Upper lobe of right lung (tissue), 1 donor: Measurements from ENCODE around the gene ETV6. TPM values are rescaled to one million over a fixed set of nuclear protein-coding genes. Genes with fewer than 3 reads are reported as not detected.

Experiments used
- ATAC-seq: fragments of 200-7000 bp; cut with Tn5 transposase; one replicate; pipeline ENCODE4 v1.9.1; 2020; ENCODE audit warnings: mild to moderate bottlenecking, moderate library complexity
- DNase-seq: peaks from one replicate; pipeline ENCODE4 v3.0.0-alpha.2; 2020
- H3K27ac ChIP-seq: fragments of 200-600 bp; one replicate; pipeline ENCODE4 v1.8.0; 2022
- H3K27me3 ChIP-seq: fragments of 200-600 bp; one replicate; pipeline ENCODE4 v1.8.0; 2022; ENCODE audit warnings: mild to moderate bottlenecking
- H3K36me3 ChIP-seq: fragments of 200-600 bp; one replicate; pipeline ENCODE4 v1.8.0; 2022
- H3K4me1 ChIP-seq: fragments of 200-600 bp; one replicate; pipeline ENCODE4 v1.8.0; 2022
- H3K4me3 ChIP-seq: fragments of 200-600 bp; one replicate; pipeline ENCODE4 v1.8.0; 2022; ENCODE audit warnings: mild to moderate bottlenecking
- H3K9me3 ChIP-seq: fragments of 200-600 bp; one replicate; pipeline ENCODE4 v1.8.0; 2022
- intact Hi-C: fragments of 100-400 bp; cut with DNase I; formaldehyde crosslinking; loops from one replicate; pipeline ENCODE4 v1.11.0; 2022
- total RNA-seq: library from RNA; stranded (reverse); fragmentation: NEBNext Ultra II Directional; extraction: Animal tissue kit (Norgen Biotek cat#: 25700); gene quantifications from one replicate; pipeline ENCODE4 v1.2.1, GENCODE V29; 2021
- TF ChIP-seq, protein P1 (sequence below): fragments of 200-600 bp; IDR thresholded peaks from one replicate; pipeline ENCODE4 v1.8.0; 2022; ENCODE audit warnings: antibody characterized with exemption
- donor health status: DM: no; HTN: yes; CAD: no; lungs with severe emphysema.

Gene ETV6
- total RNA-seq, 1 donor from 2014 or later = 45.0 TPM

DNA sequence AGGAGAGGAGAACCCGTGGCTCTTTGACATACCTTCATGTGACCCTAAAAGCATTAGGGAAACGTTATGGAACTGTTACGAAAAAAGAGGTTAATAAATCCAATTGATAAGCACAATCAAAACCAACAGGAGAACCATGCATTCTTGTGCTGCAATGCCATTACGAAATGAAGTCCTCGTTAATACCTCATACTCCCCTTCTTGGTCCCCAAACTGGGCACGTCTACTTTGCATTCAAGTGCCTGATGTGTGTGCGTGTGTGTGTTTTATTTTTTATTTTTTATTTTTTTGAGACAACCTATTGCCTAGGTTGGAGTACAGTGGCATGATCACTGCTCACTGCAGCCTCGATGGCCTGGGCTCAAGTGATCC, 150.0 kb downstream of the ETV6 start:
- no peak for ATAC-seq
- H3K36me3 ChIP-seq = no peaks in the 10 kb centered on the region
- TF ChIP-seq, protein P1, sequence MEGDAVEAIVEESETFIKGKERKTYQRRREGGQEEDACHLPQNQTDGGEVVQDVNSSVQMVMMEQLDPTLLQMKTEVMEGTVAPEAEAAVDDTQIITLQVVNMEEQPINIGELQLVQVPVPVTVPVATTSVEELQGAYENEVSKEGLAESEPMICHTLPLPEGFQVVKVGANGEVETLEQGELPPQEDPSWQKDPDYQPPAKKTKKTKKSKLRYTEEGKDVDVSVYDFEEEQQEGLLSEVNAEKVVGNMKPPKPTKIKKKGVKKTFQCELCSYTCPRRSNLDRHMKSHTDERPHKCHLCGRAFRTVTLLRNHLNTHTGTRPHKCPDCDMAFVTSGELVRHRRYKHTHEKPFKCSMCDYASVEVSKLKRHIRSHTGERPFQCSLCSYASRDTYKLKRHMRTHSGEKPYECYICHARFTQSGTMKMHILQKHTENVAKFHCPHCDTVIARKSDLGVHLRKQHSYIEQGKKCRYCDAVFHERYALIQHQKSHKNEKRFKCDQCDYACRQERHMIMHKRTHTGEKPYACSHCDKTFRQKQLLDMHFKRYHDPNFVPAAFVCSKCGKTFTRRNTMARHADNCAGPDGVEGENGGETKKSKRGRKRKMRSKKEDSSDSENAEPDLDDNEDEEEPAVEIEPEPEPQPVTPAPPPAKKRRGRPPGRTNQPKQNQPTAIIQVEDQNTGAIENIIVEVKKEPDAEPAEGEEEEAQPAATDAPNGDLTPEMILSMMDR = no peak
- no peaks in the 10 kb centered on the region for H3K9me3 ChIP-seq
- H3K27me3 ChIP-seq = no peaks in the 10 kb centered on the region
- intact Hi-C loops = no loop called here
- no peak overlapping the region for H3K27ac ChIP-seq
- peaks cover 44% of the 10 kb centered on the region for H3K4me1 ChIP-seq
- DNase-seq = no peak
- H3K4me3 ChIP-seq = no peak overlapping the region

DNA sequence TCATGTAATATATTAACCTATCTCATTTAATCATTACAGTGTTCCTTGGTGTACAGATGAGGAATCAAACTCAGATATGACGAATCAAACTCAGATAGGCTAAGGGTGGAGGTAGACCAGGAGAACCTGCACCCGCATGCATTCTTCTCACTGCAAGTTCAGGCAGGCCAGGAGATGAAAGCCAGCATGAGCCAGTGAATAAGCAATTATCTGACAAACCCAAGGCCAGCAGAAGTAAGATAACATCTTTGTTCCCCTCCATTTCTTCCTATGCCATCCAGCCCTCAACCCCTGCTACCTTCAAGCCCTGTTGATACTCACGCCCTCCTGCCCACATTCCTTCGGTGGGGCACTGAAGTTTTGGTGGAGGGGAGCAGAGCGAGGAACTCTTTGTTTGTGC, 152.2 kb downstream of the ETV6 start:
- Histone ChIP-seq H3K4me1 (peaks cover 27% of the 10 kb centered on the region), H3K27me3 (no peaks in the 10 kb centered on the region), H3K36me3 (no peaks in the 10 kb centered on the region), H3K9me3 (no peaks in the 10 kb centered on the region), H3K4me3 (no peak overlapping the region), H3K27ac (no peak overlapping the region)
- DNase-seq (no peak), ATAC-seq (no peak)
- intact Hi-C loops = no loop called here
- TF ChIP-seq, protein P1 = no peak

DNA sequence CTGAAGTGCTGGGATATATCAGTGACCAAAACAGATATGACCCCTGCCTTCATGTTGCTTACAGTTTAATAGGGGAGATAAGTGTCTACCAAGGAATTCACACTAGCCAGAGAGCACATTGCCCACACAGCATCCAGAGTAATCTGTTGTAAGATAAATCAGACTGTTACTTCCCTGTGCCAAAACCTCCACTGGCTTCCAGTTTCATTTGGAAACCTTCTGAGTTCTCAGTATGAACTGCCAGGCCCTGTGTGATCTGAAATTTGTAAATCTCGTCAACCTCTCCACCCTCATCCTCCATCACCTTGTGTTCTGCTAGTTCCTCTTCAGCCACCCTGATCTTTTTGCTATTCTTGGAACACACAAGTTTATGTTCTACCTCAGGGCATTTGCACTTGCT, 154.7 kb downstream of the ETV6 start:
- DNase-seq (no peak), ATAC-seq (no peak)
- Histone ChIP-seq H3K27me3 (no peaks in the 10 kb centered on the region), H3K36me3 (no peaks in the 10 kb centered on the region), H3K4me3 (no peak overlapping the region), H3K27ac (no peak overlapping the region), H3K4me1 (peaks cover 2% of the 10 kb centered on the region), H3K9me3 (no peaks in the 10 kb centered on the region)
- intact Hi-C loops = no loop called here
- TF ChIP-seq, protein P1 = no peak

DNA sequence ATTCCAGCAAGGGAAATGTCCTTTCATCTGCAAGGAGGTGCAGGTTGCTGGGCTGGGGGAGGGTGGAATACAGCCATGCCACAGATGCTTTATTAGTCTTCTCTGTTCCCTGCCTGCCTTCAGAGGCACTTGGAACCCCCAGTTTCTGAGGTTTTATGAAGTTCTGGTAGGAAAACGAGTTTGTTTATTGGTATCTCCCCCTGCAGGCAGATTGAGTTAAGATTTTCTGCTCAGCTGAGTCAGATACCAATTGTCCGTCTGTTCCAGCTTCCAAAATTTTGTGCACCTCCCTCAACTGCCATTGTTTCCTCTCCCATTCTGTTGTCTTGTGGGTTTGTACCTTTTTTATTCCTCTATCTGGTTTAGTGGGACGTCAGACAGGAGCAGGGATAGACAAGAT, 155.6 kb downstream of the ETV6 start:
- Histone ChIP-seq H3K27ac (no peak overlapping the region), H3K9me3 (no peaks in the 10 kb centered on the region), H3K4me3 (no peak overlapping the region), H3K36me3 (no peaks in the 10 kb centered on the region), H3K27me3 (no peaks in the 10 kb centered on the region), H3K4me1 (no peaks in the 10 kb centered on the region)
- TF ChIP-seq, protein P1 = peak; percentile 14
- DNase-seq (no peak), ATAC-seq (no peak)
- intact Hi-C loops = no loop called here

DNA sequence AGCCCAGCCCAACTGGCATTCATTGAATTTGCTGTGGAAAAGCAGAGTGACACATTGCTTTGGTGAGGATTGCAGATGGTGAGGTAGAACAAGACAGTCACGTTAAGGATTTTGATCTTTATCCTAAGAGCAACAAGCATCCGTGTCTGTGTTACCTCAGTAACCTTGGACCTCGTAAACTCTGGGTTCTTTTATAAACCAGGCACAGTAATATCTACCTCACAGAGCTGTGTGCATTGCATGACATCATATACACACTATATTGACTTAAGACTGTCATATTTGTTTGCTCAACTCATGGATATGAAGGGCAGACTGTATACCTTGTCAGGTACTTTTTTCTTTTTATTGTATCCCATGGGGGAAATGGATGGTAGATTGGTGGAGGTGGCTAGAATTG, 156.2 kb downstream of the ETV6 start:
- no peak for ATAC-seq

DNA sequence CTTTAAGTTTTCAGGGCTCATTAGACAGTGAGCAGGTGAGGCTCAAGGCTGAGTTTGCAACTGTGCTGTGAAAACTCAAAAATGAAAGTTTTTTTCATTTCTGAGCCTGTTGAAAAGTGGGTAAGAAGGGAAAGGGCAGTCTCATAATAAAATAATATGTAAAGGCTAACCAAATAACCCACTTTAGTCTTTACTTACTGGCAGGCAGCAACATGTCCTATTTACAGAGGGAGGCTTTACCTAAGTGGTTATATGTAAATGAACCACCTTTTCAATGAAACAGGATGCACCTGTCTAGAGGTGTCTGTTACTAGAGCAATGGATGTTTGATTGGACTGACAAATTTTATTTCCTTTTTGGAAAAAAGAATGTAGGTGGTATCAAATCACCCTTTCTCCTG, 158.0 kb downstream of the ETV6 start:
- ATAC-seq (no peak), DNase-seq (no peak)
- Histone ChIP-seq H3K27ac (no peak overlapping the region), H3K4me3 (no peak overlapping the region), H3K4me1 (peaks cover 19% of the 10 kb centered on the region), H3K36me3 (no peaks in the 10 kb centered on the region), H3K9me3 (no peaks in the 10 kb centered on the region), H3K27me3 (no peaks in the 10 kb centered on the region)
- TF ChIP-seq, protein P1 = no peak
- intact Hi-C loops = no loop called here

More for the DNA sequence above, 156.2 kb downstream of the ETV6 start:
- Histone ChIP-seq H3K4me3 (no peak overlapping the region), H3K27me3 (no peaks in the 10 kb centered on the region), H3K4me1 (peaks cover 3% of the 10 kb centered on the region), H3K36me3 (no peaks in the 10 kb centered on the region), H3K27ac (no peak overlapping the region), H3K9me3 (no peaks in the 10 kb centered on the region)
- intact Hi-C loops = no loop called here
- TF ChIP-seq, protein P1 = no peak
- DNase-seq = no peak
